LHCN-M2 (cell line): ENCODE measurements around the gene OR2L3. TPM values are rescaled to one million over a fixed set of nuclear protein-coding genes. Genes with fewer than 3 reads are reported as not detected.
"Not testable (repeated sequence)": the region's sequence is repeated elsewhere in the genome, so short reads cannot be mapped to it uniquely, and the experiment has no call there.

Source experiments
- DNase-seq: peaks from one replicate; pipeline ENCODE4 v3.0.0-alpha.2; 2012; ENCODE audit warnings: low read depth
- polyA plus RNA-seq: library from polyadenylated mRNA; unstranded; fragments of >200 nt; gene quantifications from one replicate; pipeline ENCODE4 v1.2.1, GENCODE V29; 2012; ENCODE audit warnings: missing spikeins
- total RNA-seq: library from RNA; depleted of rRNA; stranded (reverse); fragments of >200 nt; gene quantifications from 2 replicates; pipeline ENCODE4 v1.2.3, GENCODE V29; 2014; rRNA removed

OR2L3 gene
- total RNA-seq = not detected in 2 replicates
- not detected for polyA plus RNA-seq

GRCh38 chr1:248046536-248046935 lies at the start of gene OR2L3:
Gene OR2L3, plus strand, starts transcription at chr1:248046836. Its CDS starts 13,846 bp downstream, at chr1:248060682.
- DNase-seq = no peak

GRCh38 chr1:247998811-247999210 lies 47.8 kb upstream of the OR2L3 start:
- no peak for DNase-seq

- DNase-seq = no peak
Measured at GRCh38 chr1:248000169-248000568, 46.5 kb upstream of the OR2L3 start.

GRCh38 chr1:248007778-248008177 lies 38.9 kb upstream of the OR2L3 start:
- no peak for DNase-seq

DNA sequence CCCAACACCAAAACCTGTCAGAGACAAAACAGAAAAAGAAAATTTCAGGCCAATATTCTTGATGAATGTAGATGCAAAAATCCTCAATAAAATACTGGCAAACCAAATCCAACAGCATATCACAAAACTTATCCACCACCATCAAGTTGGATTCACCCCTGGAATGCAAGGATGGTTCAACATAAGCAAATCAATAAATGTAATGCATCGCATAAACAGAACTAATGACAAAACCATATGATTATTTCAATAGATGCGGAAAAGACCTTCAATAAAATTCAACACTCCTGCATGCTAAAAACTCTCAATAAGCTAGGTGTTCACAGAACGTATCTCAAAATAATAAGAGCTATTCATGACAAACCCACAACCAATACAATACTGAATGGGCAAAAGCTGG lies 37.0 kb upstream of the OR2L3 start:
- DNase-seq = no peak

GRCh38 chr1:248013229-248013710 lies 33.4 kb upstream of the OR2L3 start, which contains the start of gene OR2L5:
Gene OR2L5, plus strand, starts transcription at chr1:248013660. Its CDS starts 8,288 bp downstream, at chr1:248021948.
- no peak for DNase-seq

DNA sequence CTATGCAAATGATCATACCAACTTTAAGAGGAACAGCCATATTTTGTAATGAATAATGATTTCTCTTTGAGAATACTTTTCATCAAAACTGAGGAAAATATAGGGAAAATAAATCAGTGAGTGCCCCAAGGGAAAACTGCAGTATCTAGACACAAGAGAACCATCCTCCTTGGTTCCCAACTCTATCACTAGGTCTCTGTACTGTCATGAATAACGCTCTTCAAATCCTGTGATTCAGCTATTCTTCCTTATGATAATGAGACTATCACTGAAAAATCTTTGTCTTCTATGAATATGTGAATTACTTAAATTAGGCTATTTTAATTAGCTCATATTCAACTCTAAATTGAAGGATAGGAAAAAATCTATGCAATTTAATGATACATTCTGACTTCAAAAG lies 30.8 kb upstream of the OR2L3 start:
- no peak for DNase-seq

DNA sequence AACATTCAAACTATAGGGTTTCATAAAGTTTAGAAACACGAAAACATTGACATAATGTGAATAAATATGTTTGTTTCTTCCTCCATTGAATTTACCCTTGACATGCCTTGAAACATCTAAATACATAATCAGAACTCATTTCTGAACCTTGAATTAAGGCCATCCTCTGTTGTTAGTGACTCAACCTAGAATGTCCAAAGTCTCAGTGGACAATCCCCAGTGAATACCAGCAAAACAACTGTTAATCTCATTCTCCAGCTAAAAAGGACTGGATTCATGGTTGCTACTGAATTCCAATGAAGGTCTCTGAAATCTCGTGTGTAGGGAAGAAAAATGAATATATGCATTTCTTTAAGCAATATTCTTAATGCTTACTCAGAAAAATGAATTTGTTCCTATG lies 16.9 kb upstream of the OR2L3 start, which contains the start of gene OR2L2:
TSS of gene OR2L2 (plus strand) at position 301 of the 400 bp plus-strand sequence. CDS start 8,198 bp downstream, outside the sequence.
- no peak for DNase-seq

DNA sequence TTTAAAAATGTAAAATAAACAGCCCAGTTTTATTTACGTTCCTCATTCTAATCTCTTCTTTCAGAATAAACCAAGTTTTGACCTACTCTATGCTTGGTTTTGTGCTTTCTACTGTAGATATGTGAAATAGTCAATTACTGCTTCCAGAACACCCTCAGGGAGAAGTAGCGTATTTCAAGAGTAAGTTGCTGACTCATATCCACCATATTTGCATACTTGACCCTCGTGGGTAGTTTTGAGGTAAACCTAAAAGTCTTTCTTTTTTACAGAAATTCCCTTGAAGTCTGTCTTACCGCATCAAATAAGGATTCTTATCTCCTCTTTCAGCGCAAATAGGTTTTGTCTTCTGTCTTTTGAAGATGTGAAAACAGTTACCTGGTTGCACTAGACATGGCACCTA lies 1.4 kb upstream of the OR2L3 start:
- DNase-seq = no peak

DNA sequence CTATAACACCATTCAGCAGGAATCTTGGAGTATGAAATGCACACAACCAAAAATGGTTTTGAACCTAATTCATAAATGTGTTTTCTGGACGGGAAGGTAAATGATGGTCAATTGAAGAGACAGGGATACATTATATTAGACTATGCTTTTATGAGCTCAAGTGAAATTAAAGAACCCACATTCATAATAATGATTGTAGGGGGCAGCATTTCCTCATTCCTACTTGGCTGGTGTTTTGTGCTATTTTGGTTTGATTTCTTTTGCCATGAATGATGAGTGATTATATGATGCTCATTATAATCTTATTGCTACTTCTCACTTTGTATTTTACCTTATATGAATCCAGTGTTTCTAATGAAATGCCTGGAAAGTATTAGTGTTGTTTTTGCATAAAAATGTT lies 372 bp downstream of the OR2L3 start:
- no peak for DNase-seq

- DNase-seq = no peak
Measured at GRCh38 chr1:248054671-248055070, 8.0 kb downstream of the OR2L3 start.

DNA sequence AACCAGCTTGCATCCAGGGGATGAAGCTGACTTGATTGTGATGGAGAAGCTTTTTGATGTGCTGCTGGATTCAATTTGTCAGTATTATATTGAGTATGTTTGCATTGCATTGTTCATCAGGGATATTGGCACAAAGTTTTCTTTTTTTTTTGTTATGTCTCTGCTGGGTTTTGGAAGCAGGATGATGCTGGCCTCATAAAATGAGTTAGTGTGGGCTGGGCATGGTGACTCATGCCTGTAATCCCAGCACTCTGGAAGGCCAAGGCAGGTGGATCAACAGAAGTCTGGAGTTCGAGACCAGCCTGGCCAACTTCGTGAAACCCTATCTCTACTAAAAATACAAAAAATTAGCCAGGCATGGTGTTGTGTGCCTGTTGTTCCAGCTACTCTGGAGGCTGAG lies 8.6 kb downstream of the OR2L3 start:
- no peak for DNase-seq

- no peak for DNase-seq
Measured at GRCh38 chr1:248065071-248065470, 18.4 kb downstream of the OR2L3 start.

GRCh38 chr1:248065604-248066003 lies 19.0 kb downstream of the OR2L3 start:
- DNase-seq = no peak

DNA sequence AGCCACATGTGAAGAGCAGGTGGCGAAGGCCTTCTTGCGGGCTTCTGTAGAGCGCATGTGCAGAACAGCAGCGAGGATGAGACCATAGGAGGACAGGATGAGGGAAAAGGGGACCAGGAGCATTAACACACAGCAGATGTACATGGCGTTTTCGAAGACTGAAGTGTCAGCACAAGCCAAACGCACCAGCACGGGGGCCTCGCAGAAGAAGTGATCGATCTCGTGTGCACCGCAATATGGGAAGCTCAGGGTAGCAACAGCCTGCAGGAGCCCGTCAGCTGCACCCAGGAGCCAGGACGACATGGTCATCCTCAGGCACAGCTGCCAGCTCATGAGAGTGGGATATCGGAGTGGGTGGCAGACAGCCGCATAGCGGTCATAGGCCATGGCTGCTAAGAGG lies 37.2 kb downstream of the OR2L3 start:
- not testable (repeated sequence) for DNase-seq

GRCh38 chr1:248094884-248095283 lies 48.2 kb downstream of the OR2L3 start, which contains the start of gene OR2L13:
Gene OR2L13, plus strand, starts transcription at chr1:248095184. Its CDS starts 4,192 bp downstream, at chr1:248099376.
- DNase-seq = no peak

GRCh38 chr1:248098529-248098928 lies 51.9 kb downstream of the OR2L3 start:
- no peak for DNase-seq

DNA sequence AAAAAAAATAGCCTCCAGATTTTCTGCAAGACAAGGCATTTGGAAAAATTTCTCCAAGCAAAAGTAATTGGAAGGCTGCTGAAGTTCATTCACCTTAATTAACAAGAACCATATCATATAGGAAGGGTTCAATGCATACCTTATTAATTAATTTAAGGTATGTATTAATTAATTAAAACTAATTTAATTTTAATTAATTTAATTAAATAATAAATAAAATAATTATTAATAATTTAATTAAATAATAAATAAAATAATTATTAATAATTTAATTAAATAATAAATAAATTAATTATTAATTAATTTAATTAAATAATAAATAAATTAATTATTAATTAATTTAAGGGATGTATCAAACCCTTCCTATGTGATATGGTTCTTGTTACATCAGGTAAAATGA lies 56.2 kb downstream of the OR2L3 start:
- no peak for DNase-seq

DNA sequence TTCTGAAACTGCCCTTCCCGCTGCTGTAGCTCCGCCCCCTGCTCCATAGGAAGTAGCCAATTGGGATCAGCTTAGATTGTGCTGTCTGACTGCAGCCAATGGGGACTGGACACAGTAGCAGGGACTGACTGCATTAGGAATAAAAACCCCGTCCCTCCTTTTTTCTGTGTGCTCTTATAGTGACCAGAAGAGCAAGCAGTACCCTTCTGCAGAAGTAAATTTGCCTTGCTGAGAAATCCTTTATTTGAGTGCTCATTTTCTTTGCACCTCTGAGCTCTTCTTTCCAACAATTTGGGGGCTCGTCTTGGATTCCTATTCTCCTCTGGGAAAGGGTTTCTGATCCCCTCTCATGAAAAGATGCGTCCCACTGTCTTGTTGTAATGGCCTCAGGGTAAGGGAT lies 64.5 kb downstream of the OR2L3 start:
- DNase-seq = no peak

Other genes with a start within 250 kb of the OR2L3 start
- not detected in 2 replicates for gene OR14A16, start 222.7 kb upstream of the OR2L3 start, total RNA-seq
- not detected in 2 replicates for gene OR11L1, start 204.9 kb upstream of the OR2L3 start, total RNA-seq
- gene TRIM58, start 189.6 kb upstream of the OR2L3 start, total RNA-seq = not detected in 2 replicates
- not detected in 2 replicates for gene OR2W3, start 151.2 kb upstream of the OR2L3 start, total RNA-seq
- gene OR2T8, start 126.6 kb upstream of the OR2L3 start, total RNA-seq = not detected in 2 replicates
- gene OR2AJ1, start 121.9 kb upstream of the OR2L3 start, total RNA-seq = not detected in 2 replicates
- not detected in 2 replicates for gene OR2L8, start 98.0 kb upstream of the OR2L3 start, total RNA-seq
- gene OR2AK2, start 81.6 kb upstream of the OR2L3 start, total RNA-seq = not detected in 2 replicates
- not detected in 2 replicates for gene OR2L5, start 33.2 kb upstream of the OR2L3 start, total RNA-seq
- gene OR2L2, start 16.8 kb upstream of the OR2L3 start, total RNA-seq = not detected in 2 replicates
- gene OR2L13, start 48.3 kb downstream of the OR2L3 start, total RNA-seq = not detected in 2 replicates
- not detected in 2 replicates for gene OR2M5, start 98.3 kb downstream of the OR2L3 start, total RNA-seq
- not detected in 2 replicates for gene OR2M2, start 128.0 kb downstream of the OR2L3 start, total RNA-seq
- not detected in 2 replicates for gene OR2M3, start 150.4 kb downstream of the OR2L3 start, total RNA-seq
- gene OR2M4, start 184.6 kb downstream of the OR2L3 start, total RNA-seq = not detected in 2 replicates
- not detected in 2 replicates for gene OR2T33, start 231.1 kb downstream of the OR2L3 start, total RNA-seq